SKM-1 (cell line): ENCODE data around the gene ZNF621.

ENCODE experiments used
- DNase-seq: peaks from one replicate; lab custom pipeline; 2025; ENCODE audit not compliant: unreplicated experiment; lab: John Stamatoyannopoulos, UW

The ZNF621 gene

DNA sequence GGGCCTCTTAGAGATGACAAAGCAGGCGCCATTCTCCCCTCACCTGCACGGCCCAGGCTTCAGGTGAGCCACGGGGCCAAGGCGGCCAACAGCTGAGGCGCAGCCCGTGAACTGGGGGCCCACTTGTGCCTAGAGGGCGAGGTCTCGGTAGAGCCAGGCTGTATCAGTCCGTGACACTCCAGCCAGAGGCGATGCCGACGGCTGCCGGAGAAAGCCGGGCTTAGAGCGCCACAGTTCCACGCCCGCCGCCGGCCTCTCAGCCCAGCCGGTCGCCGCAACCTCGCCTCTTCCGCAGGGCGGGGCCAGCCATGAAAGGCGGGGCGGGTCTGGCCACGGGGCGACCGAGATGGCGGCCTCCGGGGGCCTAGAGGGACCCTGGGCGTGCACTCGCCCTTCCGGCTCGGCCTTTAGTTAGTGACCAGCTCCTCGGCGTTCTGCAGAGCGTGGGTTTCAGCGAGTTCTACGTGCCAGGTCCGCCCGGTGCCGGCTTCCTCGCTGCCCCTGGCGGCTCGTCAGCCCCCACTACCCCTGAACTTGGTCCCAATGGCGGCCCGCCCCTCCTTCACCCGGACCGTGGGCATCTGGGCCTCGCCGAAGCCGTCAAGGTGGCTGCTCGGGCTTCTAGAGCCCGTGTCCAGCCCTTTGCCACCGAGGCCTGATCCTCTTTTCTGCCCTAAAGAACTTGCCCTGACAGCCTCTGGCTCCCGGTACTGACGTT, at the start of gene ZNF621:
Gene ZNF621 (plus strand): TSS at position 393 of the 718 bp plus-strand sequence. CDS start 881 bp downstream, outside the sequence.
- DNase-seq, result peak; percentile 67

DNA sequence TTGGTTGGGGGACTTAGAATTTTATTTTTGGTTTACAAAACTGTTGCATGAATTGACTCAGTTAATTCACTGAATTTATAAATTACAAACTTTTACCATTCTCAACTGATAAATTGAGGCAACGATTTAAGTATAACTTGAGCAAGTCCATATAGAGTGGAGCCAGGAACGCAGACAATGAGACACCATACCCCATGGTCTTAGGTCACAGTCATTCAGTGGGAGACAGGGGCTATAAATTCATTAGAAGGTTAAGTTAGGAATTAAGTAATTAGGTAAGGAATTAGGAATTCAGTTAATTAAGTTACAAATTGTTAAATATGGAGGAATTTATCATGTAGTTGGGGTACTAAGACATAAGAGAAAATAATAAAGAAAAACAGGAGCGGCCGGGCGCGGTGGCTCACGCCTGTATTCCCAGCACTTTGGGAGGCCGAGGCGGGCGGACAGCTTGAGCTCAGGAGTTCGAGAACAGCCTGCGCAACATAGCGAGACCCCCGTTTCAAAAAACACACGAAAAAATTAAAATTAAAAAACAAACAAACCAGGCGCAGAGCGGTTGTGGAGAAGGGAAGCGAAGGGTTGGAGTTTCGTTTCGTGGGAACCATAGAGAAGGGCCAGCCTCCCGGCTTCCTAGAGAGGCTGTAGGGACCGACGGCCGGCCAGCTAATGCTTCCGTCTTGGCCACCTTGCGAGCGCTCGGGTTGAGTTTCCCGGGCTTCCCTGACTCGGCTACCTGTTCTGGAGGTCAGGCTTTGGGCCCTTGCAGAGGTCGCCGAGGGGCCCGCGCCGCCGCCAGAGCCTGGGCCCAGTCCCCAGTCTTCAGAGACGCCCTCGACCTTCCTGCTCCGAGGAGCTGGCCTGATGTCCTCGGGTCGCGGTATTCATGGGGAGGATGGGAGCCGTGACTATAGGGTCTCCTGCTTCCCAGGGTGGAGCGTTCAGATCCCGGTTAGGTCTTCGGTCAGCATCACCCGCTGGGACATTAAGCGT, 48.0 kb upstream of the ZNF621 start, which contains the start of gene ZNF619:
Gene ZNF619 (plus strand): TSS at position 645 of the 993 bp plus-strand sequence. CDS start 858 bp downstream, outside the sequence.
- peak; percentile 25 for DNase-seq

DNA sequence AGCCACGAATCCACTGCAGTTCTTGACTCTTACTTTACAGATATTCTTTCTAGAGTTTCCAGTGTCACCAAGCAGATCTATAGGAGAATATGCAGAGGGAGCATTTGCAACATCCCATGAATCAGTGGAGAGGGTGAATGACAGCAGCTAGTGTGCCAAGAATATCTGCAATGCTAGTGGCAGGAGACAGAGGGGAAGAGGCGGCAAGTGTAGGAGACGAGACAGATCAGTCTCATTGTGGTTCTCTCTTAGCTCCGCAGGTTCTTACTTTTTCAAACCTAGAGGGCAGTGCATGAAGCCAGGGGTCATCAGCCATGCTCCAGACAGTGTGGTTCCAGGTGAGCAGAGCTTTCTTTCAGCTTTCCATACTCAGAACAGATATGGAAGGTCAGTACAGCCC, 47.1 kb upstream of the ZNF621 start:
- no peak for DNase-seq

DNA sequence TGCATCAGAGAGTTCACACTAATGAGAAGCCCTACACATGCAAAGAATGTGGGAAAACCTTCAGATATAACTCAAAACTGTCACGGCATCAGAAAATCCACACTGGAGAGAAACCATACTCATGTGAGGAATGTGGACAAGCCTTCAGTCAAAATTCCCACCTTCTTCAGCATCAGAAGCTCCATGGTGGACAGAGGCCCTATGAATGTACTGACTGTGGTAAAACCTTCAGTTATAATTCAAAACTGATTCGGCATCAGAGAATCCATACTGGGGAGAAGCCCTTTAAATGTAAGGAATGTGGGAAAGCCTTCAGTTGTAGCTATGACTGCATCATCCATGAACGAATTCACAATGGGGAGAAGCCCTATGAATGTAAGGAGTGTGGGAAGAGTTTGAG, 37.6 kb upstream of the ZNF621 start:
- DNase-seq, result no peak

DNA sequence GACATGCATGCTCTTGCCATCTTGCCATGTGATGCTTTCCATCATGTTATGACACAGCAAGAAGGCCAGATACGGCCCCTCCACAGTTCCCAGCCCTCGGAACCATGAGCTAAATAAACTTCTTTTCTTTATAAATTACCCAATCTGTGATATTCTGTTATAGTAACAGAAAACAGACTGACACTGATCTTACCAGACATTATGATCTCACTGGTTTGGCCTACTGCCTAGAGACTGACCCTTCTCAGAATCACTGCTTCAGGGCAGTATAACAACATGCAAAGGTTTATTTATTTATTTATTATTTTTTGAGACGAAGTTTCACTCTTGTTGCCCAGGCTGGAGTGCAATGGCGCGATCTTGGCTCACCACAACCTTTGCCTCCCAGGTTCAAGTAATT, 33.8 kb upstream of the ZNF621 start:
- DNase-seq, result no peak

DNA sequence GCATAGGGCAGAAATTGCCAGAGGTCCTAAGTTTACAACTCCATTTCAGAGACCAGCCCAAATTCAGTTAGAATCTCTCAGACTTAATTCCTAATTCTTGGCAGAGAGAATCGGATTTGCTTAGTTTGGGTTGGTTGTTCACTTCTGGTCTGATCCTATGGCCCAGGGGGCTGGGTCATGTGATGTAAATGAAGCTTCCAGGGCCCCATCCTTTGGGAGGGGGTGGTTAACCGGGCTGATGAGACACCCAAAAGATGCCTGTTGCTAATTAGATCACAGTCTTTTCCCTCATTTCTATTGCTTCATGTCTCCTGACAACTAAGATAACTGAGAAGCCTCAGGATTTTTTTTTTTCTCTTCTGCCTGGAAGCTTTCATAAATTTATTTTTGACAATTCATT, 30.1 kb upstream of the ZNF621 start:
- no peak for DNase-seq

DNA sequence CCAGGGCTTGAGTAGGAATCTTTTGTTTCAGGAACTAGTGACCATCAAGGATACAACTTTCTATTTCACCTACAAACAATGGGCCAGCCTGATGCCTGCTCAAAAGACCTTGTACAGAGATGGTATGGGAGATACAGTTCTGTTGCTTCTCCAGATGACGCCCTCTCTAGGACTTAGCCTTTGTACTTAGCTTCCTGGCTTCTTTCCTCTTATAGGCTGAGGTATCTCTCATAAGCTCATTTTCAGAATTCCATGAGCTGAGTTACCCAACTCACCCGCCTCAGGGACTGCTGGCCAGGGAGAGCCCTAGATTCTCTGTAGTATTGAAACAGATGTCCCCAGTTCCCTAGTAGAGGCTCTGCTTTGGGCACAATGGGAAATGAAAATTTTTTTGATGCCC, 27.5 kb upstream of the ZNF621 start:
- no peak for DNase-seq

DNA sequence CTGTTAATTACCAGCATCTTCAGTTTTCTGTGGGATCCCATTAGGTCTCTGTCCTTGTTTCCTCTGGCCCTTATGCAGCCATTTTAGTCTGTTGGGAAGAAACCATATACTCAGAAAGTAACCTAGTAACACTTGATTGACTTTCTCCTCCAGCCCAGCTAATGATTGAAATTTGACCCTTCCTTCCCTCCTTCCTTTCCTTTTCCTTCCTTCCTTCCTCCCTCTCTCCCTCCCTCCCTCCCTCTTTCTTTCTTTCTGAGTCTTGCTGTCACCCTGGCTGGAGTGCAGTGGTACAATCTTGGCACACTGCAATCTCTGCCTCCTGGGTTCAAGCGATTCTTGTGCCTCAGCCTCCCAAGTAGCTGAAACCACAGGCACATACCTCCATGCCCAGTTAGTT, 24.8 kb upstream of the ZNF621 start:
- DNase-seq, result no peak

DNA sequence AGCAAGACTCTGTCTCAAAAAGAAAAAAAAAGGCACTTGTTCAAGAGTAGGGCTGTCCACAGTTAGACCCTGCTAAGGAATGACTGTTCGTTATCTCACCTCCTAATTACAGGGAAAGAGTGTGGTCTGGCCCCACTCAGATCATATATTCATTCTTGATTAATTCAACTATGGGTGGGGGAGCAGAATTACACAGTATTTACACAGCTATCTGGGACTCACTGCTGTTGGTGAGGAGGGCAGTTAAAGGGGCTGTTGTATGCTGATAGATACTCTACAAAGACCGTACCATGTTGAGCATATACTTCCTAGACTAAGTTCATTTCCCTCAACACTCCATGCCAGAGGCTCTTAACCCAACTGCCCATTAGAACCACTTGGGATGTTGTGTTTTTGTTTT, 22.7 kb upstream of the ZNF621 start:
- no peak for DNase-seq

DNA sequence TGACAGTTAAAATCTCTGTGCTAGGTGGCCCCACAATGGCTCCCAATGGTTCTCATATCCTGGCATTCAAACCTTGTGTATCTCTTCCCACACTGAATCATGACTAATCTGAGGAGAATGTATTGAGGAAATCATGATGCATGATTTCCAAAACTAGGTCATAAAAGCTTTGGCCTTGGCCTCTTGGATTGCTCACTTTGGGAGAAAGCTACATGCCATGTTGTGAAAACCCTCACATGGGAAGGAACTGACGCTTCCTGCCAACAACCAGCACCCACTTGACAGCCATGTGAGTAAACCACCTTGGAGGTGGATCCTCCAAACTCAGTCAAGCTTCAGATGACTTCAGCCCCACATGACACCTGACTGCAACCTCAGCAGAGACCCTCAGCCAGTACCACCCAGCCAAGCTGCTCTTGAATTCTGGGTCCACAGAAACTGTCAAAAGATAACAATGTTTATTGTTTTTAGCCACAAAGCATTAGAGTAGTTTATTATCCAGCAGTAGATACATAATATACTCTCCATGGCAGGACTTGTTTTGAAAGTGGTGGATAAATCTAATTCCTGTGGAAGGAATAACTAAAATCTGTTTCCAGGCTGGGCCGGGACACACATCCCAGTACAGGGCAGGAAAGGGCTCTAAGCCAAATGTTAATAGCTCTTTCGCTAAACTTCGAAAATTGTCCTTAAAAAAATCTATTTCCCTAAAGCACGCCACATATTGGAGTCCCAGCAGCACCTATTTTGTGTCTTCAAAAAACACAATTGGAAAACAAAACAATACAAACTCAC, 19.9 kb upstream of the ZNF621 start:
- DNase-seq, result no peak

DNA sequence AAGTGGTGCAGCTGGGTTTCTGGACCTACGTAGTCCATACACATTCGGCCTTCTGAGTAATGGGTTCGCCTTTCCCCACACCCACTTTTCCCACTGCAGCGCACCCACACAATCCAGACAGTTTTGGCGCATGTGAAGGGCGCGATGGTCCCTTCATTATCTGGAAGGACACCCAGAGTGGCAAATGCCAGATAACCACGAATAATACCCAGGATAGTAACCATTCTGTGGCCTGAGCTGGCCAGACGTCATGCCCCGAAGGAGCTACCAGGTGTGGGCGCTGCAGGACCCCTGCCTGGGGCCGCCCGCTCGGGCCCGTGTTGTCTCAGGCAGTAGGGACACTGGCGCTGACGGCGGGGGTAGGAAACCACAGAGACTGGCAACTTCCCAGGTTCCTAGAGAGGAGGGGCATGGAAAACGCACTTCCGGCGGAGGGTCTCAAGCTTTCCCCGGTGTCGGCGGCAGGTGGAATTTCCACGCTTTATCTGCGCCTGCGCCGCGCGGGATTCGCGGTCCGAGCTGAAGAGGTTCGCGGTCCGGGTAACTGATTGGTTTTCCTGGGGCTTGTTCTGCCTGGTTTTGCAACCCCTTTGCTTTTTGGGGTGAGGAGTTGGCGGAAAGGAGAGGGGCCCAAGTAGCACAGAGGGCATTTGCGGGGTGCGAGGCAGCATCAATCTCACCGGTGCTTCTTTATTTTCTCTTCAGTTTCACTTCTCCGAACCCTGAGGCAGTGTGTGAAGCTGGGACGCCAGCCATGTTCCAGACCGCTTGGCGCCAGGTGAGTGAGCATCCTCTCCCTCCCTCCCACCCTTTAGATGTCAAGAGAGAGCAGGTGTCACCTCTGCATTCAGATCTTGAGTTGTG, 18.9 kb upstream of the ZNF621 start, which contains the start of gene ZNF620:
Gene ZNF620 (plus strand): TSS at position 441 of the 864 bp plus-strand sequence. CDS start 314 bp downstream, at position 755.
- peak; percentile 35 for DNase-seq

DNA sequence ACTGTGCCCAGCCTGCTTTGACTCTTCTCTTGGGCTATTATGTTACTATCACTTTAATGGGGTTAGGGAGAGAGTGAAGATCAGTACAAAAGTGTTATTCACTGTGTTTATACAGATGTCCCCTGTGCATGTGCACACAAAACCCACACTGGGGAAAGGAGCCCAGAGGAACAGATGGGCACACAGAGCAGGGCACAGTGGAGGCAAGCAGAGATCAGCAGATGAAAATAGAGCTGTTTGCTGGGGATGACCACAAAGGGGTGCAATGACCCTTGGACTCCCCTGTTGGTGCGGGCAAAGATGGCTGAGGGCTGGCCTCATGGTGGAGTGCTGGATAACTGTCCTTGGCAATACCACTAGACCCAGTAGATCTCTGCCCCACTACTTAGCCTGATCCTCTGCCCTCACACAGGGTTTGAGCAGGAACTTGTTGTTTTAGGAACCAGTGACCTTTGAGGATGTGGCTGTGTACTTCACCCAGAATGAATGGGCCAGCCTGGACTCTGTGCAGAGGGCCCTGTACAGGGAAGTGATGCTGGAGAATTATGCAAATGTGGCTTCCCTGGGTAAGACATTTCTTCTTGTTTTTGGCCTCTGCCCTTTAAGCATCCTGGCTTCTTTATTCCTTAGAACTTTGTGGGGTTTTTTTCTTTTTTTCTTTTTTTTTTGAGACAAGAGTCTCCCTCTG, 13.6 kb upstream of the ZNF621 start:
- DNase-seq, result no peak

DNA sequence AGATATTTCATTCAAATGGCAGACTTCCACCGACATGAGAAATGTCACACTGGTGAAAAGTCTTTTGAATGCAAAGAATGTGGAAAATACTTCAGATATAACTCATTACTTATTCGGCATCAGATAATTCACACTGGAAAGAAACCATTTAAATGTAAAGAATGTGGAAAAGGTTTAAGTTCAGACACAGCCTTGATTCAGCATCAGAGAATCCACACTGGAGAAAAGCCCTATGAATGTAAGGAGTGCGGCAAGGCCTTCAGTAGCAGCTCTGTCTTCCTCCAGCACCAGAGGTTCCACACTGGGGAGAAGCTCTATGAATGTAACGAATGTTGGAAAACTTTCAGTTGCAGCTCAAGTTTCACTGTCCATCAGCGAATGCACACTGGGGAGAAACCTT, 8.6 kb upstream of the ZNF621 start:
- DNase-seq, result no peak

DNA sequence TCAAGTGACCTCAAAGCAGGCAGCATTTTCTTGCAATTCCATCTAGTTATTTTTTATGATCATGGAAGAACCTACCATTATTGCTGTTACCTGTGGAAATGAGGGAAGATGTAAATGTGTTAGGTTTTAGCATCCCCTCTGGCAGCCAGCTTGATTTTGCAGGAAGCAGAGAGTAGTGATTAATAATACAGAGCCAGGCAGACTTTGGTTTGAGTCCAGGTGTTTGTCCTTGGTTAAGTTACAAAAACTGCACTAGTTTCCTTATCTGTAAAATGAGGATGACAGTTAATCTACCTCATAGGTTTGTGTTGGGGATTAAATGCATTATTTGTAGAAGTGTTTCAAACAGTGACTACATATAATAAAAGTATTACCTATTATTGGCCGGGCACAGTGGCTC, 6.7 kb upstream of the ZNF621 start:
- DNase-seq, result no peak

DNA sequence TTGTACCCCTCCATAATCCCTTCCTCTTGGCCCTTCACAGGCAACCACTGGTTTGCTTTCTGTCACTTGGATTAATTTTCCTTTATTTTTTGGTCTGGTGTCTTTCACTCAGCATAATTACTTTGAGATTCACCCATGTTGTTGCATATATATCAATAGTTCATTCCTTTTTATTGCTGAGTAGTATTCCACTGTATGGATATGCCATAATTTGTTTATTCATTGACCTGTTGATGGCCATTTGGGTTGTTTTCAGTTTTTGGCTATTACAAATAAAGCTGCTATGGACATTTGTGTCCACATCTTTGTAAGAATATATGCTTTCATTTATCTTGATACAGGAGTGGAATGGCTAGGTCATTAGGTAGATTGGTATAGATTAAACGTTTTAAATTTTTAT, 5.9 kb upstream of the ZNF621 start:
- no peak for DNase-seq

DNA sequence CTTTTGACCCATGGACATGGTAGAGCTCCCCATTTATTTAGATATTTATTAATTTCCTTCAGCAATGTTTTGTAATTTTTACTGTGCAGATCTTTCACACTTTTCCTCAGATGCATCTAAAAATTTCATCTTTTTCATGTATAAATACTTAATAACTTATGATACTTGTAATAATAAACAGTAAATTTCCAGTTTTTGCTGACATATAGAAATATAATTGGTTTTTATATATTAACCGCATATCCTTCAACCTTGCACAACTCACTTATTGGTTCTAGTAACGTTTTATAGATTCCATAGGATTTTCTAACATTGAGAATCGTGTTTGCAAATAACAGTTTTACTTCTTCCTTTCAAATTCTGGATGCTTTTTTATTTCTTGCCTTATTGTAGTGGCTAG, 3.5 kb upstream of the ZNF621 start:
- DNase-seq, result no peak

DNA sequence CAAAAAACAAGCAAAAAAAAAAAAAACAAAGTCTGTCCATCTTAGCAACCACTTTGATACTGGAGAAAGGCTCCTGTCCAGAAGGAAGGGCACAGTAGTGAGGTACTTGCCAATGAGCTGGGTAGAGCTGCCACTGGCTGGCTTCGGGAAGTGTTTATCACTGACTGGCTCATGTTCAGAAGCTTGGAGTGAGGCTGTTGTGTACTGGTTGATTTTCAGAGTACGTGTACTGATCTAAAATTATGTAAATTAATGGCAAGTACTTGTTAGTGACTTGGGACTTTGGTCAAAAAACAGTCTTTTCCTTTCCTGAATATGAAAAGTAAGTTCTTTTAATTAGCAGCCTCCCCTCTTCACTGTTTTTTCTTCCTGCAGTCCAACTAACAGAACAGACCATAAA, 979 bp upstream of the ZNF621 start:
- DNase-seq, result no peak

DNA sequence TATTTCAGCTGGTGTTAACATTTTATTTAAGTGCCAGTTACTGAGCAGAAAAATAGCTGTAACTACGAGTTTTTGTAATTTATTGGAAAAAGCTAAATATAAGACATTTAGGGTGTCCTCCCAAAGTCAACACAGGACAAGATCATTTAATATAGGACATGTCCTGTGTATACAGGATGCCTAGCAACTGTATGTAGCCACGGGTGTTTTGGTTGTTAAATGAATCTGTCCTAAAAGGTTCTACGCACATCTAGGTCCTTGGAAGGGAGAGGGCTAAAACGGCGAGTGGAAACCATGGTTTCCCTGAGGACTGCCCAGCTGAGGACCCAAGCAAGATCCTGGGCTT, 565 bp upstream of the ZNF621 start:
- no peak for DNase-seq

DNA sequence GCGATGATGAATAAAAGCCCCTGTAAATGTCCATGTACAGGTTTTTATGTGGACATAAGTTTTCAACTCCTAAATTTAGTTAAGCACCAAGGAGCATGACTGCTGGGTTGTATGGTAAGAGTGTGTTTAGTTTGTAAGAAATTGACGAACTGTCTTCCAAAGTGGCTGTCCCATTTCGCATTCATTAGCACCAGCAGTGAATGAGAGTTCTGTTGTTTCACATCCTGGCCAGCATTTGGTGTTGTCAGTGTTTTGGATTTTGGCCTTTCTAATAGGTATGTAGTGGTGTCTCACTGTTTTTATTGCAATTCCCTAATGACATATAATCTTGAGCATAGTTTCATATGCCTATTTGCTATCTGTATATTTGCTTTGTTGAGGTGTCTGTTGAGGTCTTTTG, 3.7 kb downstream of the ZNF621 start:
- no peak for DNase-seq

DNA sequence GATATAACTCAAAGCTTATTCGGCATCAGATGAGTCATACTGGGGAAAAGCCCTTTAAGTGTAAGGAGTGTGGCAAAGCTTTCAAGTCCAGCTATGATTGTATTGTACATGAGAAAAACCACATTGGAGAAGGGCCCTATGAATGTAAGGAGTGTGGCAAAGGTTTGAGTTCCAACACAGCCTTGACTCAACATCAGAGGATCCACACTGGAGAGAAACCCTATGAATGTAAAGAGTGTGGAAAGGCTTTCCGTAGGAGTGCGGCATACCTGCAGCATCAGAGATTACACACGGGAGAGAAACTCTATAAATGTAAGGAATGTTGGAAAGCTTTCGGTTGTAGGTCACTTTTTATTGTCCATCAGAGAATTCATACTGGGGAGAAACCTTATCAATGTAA, 7.5 kb downstream of the ZNF621 start:
- DNase-seq, result no peak
